Activated CD8-positive, alpha-beta T cell treated with anti-CD3 and anti-CD28 coated beads for 36 hours (primary cell): ENCODE data around the gene ATXN7. TPM values are rescaled to one million over a fixed set of nuclear protein-coding genes. Genes with fewer than 3 reads are reported as not detected.

Experiments used
- ATAC-seq: fragments of 200-7000 bp; cut with Tn5 transposase; one replicate; pipeline ENCODE4 v1.10.0; 2021; ENCODE audit warnings: mild to moderate bottlenecking, moderate library complexity
- CTCF ChIA-PET: fragments of 350-600 bp; sonication (Branson Sonifier 250); formaldehyde crosslinking; loops from one replicate; lab custom pipeline; 2021; ENCODE audit warnings: antibody characterized with exemption; lab: Charles Lee
- POLR2A ChIA-PET: fragments of 350-600 bp; sonication (Branson Sonifier 250); formaldehyde crosslinking; loops from one replicate; lab custom pipeline; 2021; ENCODE audit warnings: antibody characterized with exemption; lab: Charles Lee
- DNase-seq: peaks from one replicate; pipeline ENCODE4 v3.0.0-alpha.2; 2020
- H3K27ac Mint-ChIP-seq: one replicate; pipeline ENCODE4 v1.8.0; 2021; ENCODE audit warnings: mild to moderate bottlenecking, mixed read lengths
- H3K27me3 Mint-ChIP-seq: one replicate; pipeline ENCODE4 v1.8.0; 2021; ENCODE audit warnings: mixed read lengths
- H3K36me3 Mint-ChIP-seq: one replicate; pipeline ENCODE4 v1.8.0; 2021; ENCODE audit warnings: low read depth, mixed read lengths
- H3K4me1 Mint-ChIP-seq: one replicate; pipeline ENCODE4 v1.8.0; 2021; ENCODE audit warnings: low read depth, mixed read lengths
- H3K4me3 Mint-ChIP-seq: one replicate; pipeline ENCODE4 v1.8.0; 2021; ENCODE audit warnings: mild to moderate bottlenecking, moderate library complexity, mixed read lengths
- H3K9me3 Mint-ChIP-seq: one replicate; pipeline ENCODE4 v1.8.0; 2021; ENCODE audit warnings: mixed read lengths
- intact Hi-C: fragments of 100-400 bp; cut with micrococcal nuclease; formaldehyde crosslinking; loops from one replicate; pipeline ENCODE4 v1.10.0; 2022
- total RNA-seq, 2 experiments: library from RNA; stranded (reverse); gene quantifications; one replicate each; pipeline ENCODE4 v1.2.3, GENCODE V29; 2021
- TF ChIP-seq, protein P1 (sequence below): fragments of 200-600 bp; IDR thresholded peaks from one replicate; pipeline ENCODE4 v1.8.0; 2022; ENCODE audit warnings: antibody characterized with exemption, mild to moderate bottlenecking

The ATXN7 gene
- total RNA-seq, 2 experiments from 2014 or later = 22.5 to 25.9 TPM

DNA sequence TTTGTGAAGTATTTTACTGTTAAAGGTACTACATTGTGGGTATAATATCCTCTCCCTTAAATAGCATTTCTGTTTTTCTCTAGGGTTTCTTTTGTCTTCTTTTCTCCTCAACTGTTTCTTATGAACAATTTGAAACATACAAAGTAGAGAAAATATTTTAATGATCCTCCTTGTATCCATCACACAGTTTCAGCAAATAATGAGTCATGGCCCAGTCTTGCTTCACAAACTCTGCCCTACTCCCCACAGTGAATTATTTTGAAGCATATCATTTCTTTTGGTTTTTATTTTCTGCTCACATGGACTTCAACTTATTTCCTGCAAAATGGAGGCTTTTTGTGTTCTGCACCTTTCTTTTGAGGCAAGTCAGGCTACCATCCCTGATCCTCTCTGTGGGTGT, 54.7 kb downstream of the ATXN7 start:
- intact Hi-C loops = loop anchor here (10.0 kb wide), 1 partner anchor 46 kb away; no protein-coding TSS in a partner anchor
- CTCF ChIA-PET = no interaction called here
- ATAC-seq (no peak), DNase-seq (no peak)
- POLR2A ChIA-PET = no interaction called here
- H3K36me3 Mint-ChIP-seq = peaks cover 63% of the 10 kb centered on the region
- TF ChIP-seq, protein P1, sequence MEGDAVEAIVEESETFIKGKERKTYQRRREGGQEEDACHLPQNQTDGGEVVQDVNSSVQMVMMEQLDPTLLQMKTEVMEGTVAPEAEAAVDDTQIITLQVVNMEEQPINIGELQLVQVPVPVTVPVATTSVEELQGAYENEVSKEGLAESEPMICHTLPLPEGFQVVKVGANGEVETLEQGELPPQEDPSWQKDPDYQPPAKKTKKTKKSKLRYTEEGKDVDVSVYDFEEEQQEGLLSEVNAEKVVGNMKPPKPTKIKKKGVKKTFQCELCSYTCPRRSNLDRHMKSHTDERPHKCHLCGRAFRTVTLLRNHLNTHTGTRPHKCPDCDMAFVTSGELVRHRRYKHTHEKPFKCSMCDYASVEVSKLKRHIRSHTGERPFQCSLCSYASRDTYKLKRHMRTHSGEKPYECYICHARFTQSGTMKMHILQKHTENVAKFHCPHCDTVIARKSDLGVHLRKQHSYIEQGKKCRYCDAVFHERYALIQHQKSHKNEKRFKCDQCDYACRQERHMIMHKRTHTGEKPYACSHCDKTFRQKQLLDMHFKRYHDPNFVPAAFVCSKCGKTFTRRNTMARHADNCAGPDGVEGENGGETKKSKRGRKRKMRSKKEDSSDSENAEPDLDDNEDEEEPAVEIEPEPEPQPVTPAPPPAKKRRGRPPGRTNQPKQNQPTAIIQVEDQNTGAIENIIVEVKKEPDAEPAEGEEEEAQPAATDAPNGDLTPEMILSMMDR = no peak
- H3K27ac Mint-ChIP-seq = peak overlapping the region; percentile 7
- H3K4me3 Mint-ChIP-seq = no peak overlapping the region
- no peaks in the 10 kb centered on the region for H3K9me3 Mint-ChIP-seq
- peaks cover 42% of the 10 kb centered on the region for H3K4me1 Mint-ChIP-seq
- H3K27me3 Mint-ChIP-seq = no peaks in the 10 kb centered on the region

DNA sequence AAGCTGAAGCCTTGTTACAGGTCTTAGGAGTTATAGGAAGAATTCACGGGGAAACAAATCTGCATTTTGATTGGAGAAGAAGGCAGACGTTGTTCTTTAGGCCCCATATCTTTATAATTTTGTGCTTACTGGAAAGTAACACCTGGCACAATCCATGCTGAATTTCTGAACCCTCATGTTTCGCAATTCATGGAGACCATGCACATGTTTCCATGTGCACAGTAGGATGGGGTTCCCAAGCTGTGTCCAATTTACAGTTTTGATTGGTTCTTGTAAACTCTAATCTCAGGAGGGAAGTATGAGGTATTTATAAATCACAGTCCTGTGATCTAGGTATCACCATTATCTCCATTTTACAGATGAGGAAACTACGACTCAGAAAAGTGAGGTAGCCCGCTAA, 56.3 kb downstream of the ATXN7 start:
- Mint-ChIP-seq H3K27me3 (no peaks in the 10 kb centered on the region), H3K36me3 (peaks cover 63% of the 10 kb centered on the region), H3K27ac (no peak overlapping the region), H3K4me3 (no peak overlapping the region), H3K9me3 (no peaks in the 10 kb centered on the region), H3K4me1 (peaks cover 33% of the 10 kb centered on the region)
- no peak for DNase-seq
- TF ChIP-seq, protein P1 = no peak
- CTCF ChIA-PET = interaction anchor here (1.1 to 1.9 kb wide), 2 partner anchors 42 to 75 kb away, joined by 3 to 5 read pairs; no protein-coding TSS in a partner anchor
- ATAC-seq = peak; percentile 27
- intact Hi-C loops = no loop called here
- POLR2A ChIA-PET = interaction anchor here (1.0 to 1.2 kb wide), 3 partner anchors 36 to 89 kb away, joined by 3 read pairs; no protein-coding TSS in a partner anchor

DNA sequence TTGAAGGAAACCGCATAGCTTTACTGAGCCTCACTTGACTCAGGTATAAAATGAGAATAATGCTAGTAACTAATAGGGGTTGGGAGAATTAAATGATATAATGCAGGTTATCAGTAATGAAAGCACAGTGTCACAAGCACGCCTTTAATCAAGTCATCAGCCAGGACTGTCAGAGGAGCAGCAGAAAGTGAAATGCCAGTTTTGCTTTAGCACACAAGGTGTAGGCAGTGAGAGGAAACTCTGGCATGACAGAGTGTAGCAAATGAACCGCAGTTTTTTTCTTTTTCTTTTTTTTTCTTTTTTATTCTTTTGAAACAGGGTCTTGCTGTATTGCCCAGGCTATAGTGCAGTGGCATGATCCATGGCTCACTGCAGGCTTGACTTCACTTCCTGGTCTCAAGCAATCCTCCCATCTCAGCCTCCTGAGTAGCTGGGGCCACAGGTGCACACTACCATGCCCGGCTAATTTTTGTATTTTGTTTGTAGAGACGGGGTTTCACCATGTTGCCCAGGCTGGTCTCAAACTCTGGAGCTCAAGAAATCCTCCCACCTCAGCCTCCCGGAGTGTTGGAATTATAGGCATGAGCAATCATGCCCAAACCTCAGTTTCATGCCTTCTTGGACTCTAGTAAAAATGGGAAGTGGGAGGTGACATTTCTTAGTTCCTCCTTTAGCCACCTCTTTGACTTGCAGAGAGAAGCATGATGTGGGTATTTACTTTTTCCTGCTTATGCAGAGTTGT, 58.2 kb downstream of the ATXN7 start:
- intact Hi-C loops = no loop called here
- ChIA-PET POLR2A (no interaction called here), CTCF (interaction anchor here (1.9 kb wide), 1 partner anchor 40 kb away, joined by 5 read pairs; no protein-coding TSS in a partner anchor)
- peaks cover 31% of the 10 kb centered on the region for H3K4me1 Mint-ChIP-seq
- H3K27me3 Mint-ChIP-seq = no peaks in the 10 kb centered on the region
- DNase-seq (no peak), ATAC-seq (no peak)
- H3K36me3 Mint-ChIP-seq = peaks cover 71% of the 10 kb centered on the region
- H3K9me3 Mint-ChIP-seq = no peaks in the 10 kb centered on the region
- no peak overlapping the region for H3K4me3 Mint-ChIP-seq
- TF ChIP-seq, protein P1 = no peak
- H3K27ac Mint-ChIP-seq = peak overlapping the region; percentile 6

DNA sequence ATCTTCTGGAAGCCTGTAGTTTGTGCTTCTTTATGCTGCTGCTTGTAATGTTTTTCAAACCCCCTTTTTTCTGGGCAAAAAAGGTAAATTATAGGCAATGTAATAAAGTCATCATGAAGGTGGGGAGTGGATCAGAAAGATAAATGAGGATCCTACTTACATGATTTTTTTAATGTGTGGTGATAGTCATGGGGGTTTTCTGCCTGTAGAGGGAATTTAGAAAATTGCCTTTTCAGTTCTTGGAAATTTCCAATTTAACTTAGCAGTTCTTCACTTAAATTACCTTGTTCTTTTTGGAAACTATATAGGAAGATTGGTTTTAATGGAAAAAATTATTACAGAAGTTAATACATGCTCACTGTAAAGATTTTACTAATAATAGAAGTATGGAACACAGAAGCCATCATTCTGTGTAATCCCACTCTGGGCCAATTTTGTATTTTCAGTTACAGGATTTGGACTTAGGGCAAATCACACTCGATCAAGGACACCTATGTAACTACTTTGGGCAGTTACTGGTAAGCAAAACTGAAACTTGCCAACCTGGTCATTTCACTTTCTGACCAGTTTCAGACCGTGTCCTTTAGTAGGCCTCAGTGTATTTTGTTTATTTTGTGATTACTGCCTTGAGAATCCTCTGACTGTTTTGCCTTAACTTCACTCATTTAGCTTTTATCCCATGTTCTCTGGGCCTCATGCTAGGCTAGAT, 59.0 kb downstream of the ATXN7 start:
- TF ChIP-seq, protein P1 = no peak
- Mint-ChIP-seq H3K27ac (no peak overlapping the region), H3K4me3 (no peak overlapping the region), H3K27me3 (no peaks in the 10 kb centered on the region), H3K4me1 (peaks cover 28% of the 10 kb centered on the region), H3K9me3 (no peaks in the 10 kb centered on the region), H3K36me3 (peaks cover 69% of the 10 kb centered on the region)
- CTCF ChIA-PET = no interaction called here
- no peak for ATAC-seq
- POLR2A ChIA-PET = interaction anchor here (1.0 kb wide), 1 partner anchor 27 kb away, joined by 3 read pairs; no protein-coding TSS in a partner anchor
- DNase-seq = no peak
- intact Hi-C loops = no loop called here

DNA sequence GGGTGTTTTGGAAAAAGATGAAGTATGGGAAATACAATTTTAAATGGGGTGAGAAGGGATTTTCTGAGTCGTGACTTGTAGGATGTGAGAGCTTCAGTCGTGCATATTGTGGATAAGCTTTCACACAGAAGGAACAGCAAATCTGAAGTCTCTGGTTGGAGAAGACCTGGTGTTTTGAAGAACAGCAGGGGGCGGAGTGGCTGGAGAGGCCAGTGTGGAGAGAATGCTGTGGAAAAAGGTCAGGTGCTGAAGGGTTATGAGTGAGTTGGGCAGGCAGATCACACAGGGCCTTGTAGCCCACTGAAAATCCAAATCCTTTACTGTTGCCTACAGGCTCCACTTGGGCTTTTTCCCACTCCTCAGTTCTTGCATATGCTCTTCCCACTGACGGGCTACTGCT, 62.6 kb downstream of the ATXN7 start:
- Mint-ChIP-seq H3K4me1 (peaks cover 26% of the 10 kb centered on the region), H3K36me3 (peaks cover 63% of the 10 kb centered on the region), H3K27me3 (no peaks in the 10 kb centered on the region), H3K27ac (no peak overlapping the region), H3K9me3 (no peaks in the 10 kb centered on the region), H3K4me3 (no peak overlapping the region)
- ChIA-PET CTCF (no interaction called here), POLR2A (no interaction called here)
- intact Hi-C loops = no loop called here
- TF ChIP-seq, protein P1 = no peak
- DNase-seq = no peak
- no peak for ATAC-seq
